Endodermal cell (in vitro differentiated cells): ENCODE measurements around the gene TIA1. TPM values are rescaled to one million over a fixed set of nuclear protein-coding genes. Genes with fewer than 3 reads are reported as not detected.

Source experiments
- DNase-seq: peaks from one replicate; pipeline ENCODE4 v3.0.0-alpha.2; 2017
- H3K27ac ChIP-seq: 2 replicates; pipeline ENCODE4 v1.5.1; 2013; ENCODE audit warnings: mild to moderate bottlenecking, low read depth, low read length, moderate library complexity
- H3K27me3 ChIP-seq: 2 replicates; pipeline ENCODE4 v1.6.1; 2013; ENCODE audit warnings: mild to moderate bottlenecking, low read length, moderate library complexity; ENCODE audit not compliant: insufficient read depth, control insufficient read depth, poor library complexity, severe bottlenecking
- H3K36me3 ChIP-seq: 2 replicates; pipeline ENCODE4 v1.7.0; 2013; ENCODE audit warnings: mild to moderate bottlenecking, low read length, moderate library complexity; ENCODE audit not compliant: control insufficient read depth, insufficient read depth
- H3K4me1 ChIP-seq: one replicate; pipeline ENCODE4 v1.7.0; 2013; ENCODE audit warnings: low read length; ENCODE audit not compliant: control insufficient read depth, insufficient read depth
- H3K4me3 ChIP-seq: 2 replicates; pipeline ENCODE4 v1.5.1; 2013; ENCODE audit warnings: mild to moderate bottlenecking, low read length, moderate library complexity
- H3K9ac ChIP-seq: 2 replicates; pipeline ENCODE4 v1.6.1; 2013; ENCODE audit warnings: mild to moderate bottlenecking, low read length, moderate library complexity; ENCODE audit not compliant: poor library complexity, severe bottlenecking; ENCODE audit errors: extremely low read depth
- H3K9me3 ChIP-seq: 2 replicates; pipeline ENCODE4 v1.6.1; 2013; ENCODE audit warnings: mild to moderate bottlenecking, low read length, moderate library complexity; ENCODE audit not compliant: control insufficient read depth
- H3K27ac Mint-ChIP-seq: 2 replicates; pipeline ENCODE4 v1.8.0; 2020; ENCODE audit warnings: mixed read lengths
- H3K27me3 Mint-ChIP-seq: 2 replicates; pipeline ENCODE4 v1.8.0; 2021; ENCODE audit warnings: mild to moderate bottlenecking, mixed read lengths; ENCODE audit not compliant: insufficient read depth
- H3K36me3 Mint-ChIP-seq: 2 replicates; pipeline ENCODE4 v1.8.0; 2020; ENCODE audit warnings: low read depth, mixed read lengths
- H3K4me1 Mint-ChIP-seq: 2 replicates; pipeline ENCODE4 v1.8.0; 2020; ENCODE audit warnings: mixed read lengths
- H3K4me3 Mint-ChIP-seq: 2 replicates; pipeline ENCODE4 v1.8.0; 2020; ENCODE audit warnings: mild to moderate bottlenecking, moderate library complexity, mixed read lengths
- H3K9me3 Mint-ChIP-seq: 2 replicates; pipeline ENCODE4 v1.8.0; 2020; ENCODE audit warnings: mild to moderate bottlenecking, mixed read lengths
- WGBS, 2 experiments: methylation state at CpG; one replicate each; pipeline versions ENCODE4 v1.1.5 to v1.1.7; 2013; ENCODE audit warnings: missing lambda C conversion rate in 2 of 2, mixed read lengths in 1 of 2; ENCODE audit not compliant: insufficient coverage in 1 of 2, insufficient read length in 1 of 2; 5-methylcytosine and 5-hydroxymethylcytosine counted together
- total RNA-seq, 2 donors: library from RNA; stranded (reverse); fragmentation: NEBNext Ultra II Directional in 1 of 2; extraction: Animal tissue kit (Norgen Biotek cat#: 25700) in 1 of 2; gene quantifications; 2 replicates in 1 of 2; 3 replicates in 1 of 2; pipeline ENCODE4 v1.2.1, GENCODE V29; 2021
- TF ChIP-seq, protein P1 (sequence below): fragments of 200-600 bp; sonication (generic); conservative IDR thresholded peaks from 2 replicates; pipeline ENCODE4 v1.5.0; 2021; ENCODE audit warnings: antibody characterized with exemption, mild to moderate bottlenecking

The TIA1 gene
- total RNA-seq, 2 donors from 2014 or later: 217 to 256 TPM

DNA sequence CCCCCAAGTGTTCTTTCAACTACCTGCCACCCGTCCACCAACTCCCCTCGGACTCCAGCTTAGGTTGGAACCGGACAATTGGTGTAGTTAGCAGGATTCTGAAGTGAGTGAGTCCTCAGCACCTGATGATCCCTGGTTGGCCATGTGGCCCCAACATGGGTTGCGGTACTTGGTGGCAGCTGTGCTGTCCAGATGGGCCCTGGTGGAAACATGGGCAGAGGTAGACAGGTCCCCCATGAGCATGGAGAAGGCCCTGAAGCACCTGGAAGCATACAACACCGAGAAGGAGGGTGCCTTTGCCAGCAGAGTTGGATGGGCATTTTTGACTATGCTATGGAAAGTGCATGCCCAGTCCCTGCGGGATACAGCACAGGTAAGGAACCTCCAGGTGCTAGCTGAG, 46.6 kb downstream of the TIA1 start:
- Mint-ChIP-seq H3K9me3 (no peaks in the 10 kb centered on the region), H3K4me3 (no peak overlapping the region), H3K4me1 (no peaks in the 10 kb centered on the region), H3K36me3 (no peaks in the 10 kb centered on the region), H3K27me3 (no peaks in the 10 kb centered on the region), H3K27ac (no peak overlapping the region)
- WGBS, 2 experiments: 92 to 100% methylated on average over 4 to 6 of the region's 6 CpGs
- no peaks in the 10 kb centered on the region for H3K4me1 ChIP-seq
- H3K27me3 ChIP-seq: no peaks in the 10 kb centered on the region
- H3K4me3 ChIP-seq: no peak overlapping the region
- no peaks in the 10 kb centered on the region for H3K9me3 ChIP-seq
- H3K9ac ChIP-seq: no peak overlapping the region
- DNase-seq: no peak
- TF ChIP-seq, protein P1, sequence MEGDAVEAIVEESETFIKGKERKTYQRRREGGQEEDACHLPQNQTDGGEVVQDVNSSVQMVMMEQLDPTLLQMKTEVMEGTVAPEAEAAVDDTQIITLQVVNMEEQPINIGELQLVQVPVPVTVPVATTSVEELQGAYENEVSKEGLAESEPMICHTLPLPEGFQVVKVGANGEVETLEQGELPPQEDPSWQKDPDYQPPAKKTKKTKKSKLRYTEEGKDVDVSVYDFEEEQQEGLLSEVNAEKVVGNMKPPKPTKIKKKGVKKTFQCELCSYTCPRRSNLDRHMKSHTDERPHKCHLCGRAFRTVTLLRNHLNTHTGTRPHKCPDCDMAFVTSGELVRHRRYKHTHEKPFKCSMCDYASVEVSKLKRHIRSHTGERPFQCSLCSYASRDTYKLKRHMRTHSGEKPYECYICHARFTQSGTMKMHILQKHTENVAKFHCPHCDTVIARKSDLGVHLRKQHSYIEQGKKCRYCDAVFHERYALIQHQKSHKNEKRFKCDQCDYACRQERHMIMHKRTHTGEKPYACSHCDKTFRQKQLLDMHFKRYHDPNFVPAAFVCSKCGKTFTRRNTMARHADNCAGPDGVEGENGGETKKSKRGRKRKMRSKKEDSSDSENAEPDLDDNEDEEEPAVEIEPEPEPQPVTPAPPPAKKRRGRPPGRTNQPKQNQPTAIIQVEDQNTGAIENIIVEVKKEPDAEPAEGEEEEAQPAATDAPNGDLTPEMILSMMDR: no peak
- H3K36me3 ChIP-seq: no peaks in the 10 kb centered on the region
- H3K27ac ChIP-seq: no peak overlapping the region

DNA sequence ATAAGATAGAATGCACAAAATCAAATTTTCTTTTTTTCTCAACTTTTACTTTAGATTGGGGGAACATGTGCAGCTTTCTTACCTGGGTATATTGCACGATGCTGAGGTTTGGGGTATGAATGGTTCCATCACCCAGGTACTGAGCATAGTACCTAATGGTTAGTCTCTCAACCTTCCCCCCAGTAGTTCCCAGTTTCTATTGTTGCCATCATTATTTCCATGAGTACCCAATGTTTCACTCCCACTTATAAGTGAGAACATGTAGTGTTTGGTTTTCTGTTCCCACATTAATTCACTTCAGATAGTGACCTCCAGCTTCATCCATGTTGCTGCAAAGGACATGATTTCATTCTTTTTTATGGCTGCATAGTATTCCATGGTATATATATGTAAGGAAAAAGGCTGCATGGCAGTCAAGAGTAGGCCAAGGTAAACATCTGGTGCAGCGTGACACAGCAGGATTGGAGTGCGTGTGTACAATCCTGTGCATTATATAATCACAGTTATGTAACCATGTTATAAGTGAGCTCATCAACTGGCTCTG, 47.1 kb downstream of the TIA1 start:
- no peaks in the 10 kb centered on the region for H3K27me3 Mint-ChIP-seq
- H3K36me3 ChIP-seq: no peaks in the 10 kb centered on the region
- no peak for DNase-seq
- H3K27me3 ChIP-seq: no peaks in the 10 kb centered on the region
- H3K36me3 Mint-ChIP-seq: no peaks in the 10 kb centered on the region
- WGBS, 2 experiments: 94 to 100% methylated on average over 2 to 3 of the region's 3 CpGs
- no peaks in the 10 kb centered on the region for H3K9me3 Mint-ChIP-seq
- no peaks in the 10 kb centered on the region for H3K9me3 ChIP-seq
- H3K9ac ChIP-seq: no peak overlapping the region
- no peaks in the 10 kb centered on the region for H3K4me1 ChIP-seq
- no peak overlapping the region for H3K27ac ChIP-seq
- no peak overlapping the region for H3K4me3 Mint-ChIP-seq
- TF ChIP-seq, protein P1: no peak
- no peaks in the 10 kb centered on the region for H3K4me1 Mint-ChIP-seq
- H3K4me3 ChIP-seq: no peak overlapping the region
- H3K27ac Mint-ChIP-seq: no peak overlapping the region

DNA sequence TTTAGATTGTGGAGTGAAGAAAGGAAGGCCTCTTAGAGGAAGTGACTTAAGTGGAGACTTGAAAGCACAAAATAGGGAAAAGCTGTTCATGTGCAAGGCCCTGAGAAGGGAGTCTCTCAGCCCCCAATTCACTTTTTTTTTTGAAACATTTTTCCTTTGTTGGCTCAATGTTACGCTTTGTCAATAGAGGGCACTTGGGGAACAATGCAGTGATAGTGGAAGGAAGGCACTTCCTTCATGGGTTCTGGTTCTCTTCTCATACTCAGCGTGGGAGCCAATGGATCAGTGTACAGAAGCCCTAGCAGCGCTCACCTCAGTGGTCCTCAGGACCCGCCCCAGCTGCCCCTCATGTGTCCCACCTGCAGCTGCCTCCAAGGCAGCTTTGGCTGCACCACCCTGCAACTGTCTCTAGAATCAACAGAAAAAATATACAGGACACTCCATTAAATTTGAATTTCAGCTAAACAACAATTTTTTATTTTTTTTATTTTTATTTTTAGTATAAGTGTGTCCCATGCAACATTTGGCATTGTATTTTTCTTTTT, 49.0 kb downstream of the TIA1 start:
- H3K4me1 Mint-ChIP-seq: no peaks in the 10 kb centered on the region
- no peaks in the 10 kb centered on the region for H3K27me3 Mint-ChIP-seq
- H3K4me3 Mint-ChIP-seq: no peak overlapping the region
- no peak for DNase-seq
- Histone ChIP-seq H3K36me3 (no peaks in the 10 kb centered on the region), H3K27me3 (no peaks in the 10 kb centered on the region), H3K4me3 (no peak overlapping the region), H3K27ac (no peak overlapping the region), H3K9ac (no peak overlapping the region), H3K4me1 (no peaks in the 10 kb centered on the region), H3K9me3 (no peaks in the 10 kb centered on the region)
- TF ChIP-seq, protein P1: no peak
- WGBS, 2 experiments: 84 to 90% methylated on average over 2 to 4 of the region's 4 CpGs
- H3K27ac Mint-ChIP-seq: no peak overlapping the region
- H3K9me3 Mint-ChIP-seq: no peaks in the 10 kb centered on the region
- no peaks in the 10 kb centered on the region for H3K36me3 Mint-ChIP-seq
